Heart left ventricle (tissue), 16 donors: ENCODE results near the gene TAS2R46. TPM values are rescaled to one million over a fixed set of nuclear protein-coding genes. Genes with fewer than 3 reads are reported as not detected.

Source experiments
- ATAC-seq, 4 donors: fragments of 200-7000 bp; cut with Tn5 transposase; one replicate each; pipeline ENCODE4 v1.9.1; 2020 to 2022; ENCODE audit warnings: moderate library complexity in 4 of 4, mild to moderate bottlenecking in 3 of 4, moderate number of reproducible peaks in 1 of 4
- DNase-seq, 5 donors: peaks; one replicate each; pipeline ENCODE4 v3.0.0-alpha.2; 2020
- H3K27ac ChIP-seq, 12 donors: fragments of 200-600 bp; sonication (generic) in 4 of 12; one replicate each; pipeline versions ENCODE4 v1.5.0 to v1.8.0; 2016 to 2022; ENCODE audit warnings: mild to moderate bottlenecking in 2 of 12
- H3K27me3 ChIP-seq, 9 donors: fragments of 200-600 bp; sonication (generic) in 2 of 9; one replicate each; pipeline versions ENCODE4 v1.5.1 to v1.8.0; 2016 to 2022; ENCODE audit warnings: mild to moderate bottlenecking in 3 of 9
- H3K36me3 ChIP-seq, 9 donors: fragments of 200-600 bp; sonication (generic) in 2 of 9; one replicate each; pipeline versions ENCODE4 v1.5.0 to v1.8.0; 2018 to 2022; ENCODE audit warnings: mild to moderate bottlenecking in 2 of 9
- H3K4me1 ChIP-seq, 12 donors: fragments of 200-600 bp; sonication (generic) in 4 of 12; one replicate each; pipeline versions ENCODE4 v1.5.0 to v1.8.0; 2016 to 2022; ENCODE audit warnings: mild to moderate bottlenecking in 3 of 12
- H3K4me3 ChIP-seq, 12 donors: fragments of 200-600 bp; sonication (generic) in 4 of 12; one replicate each; pipeline versions ENCODE4 v1.5.0 to v1.8.0; 2017 to 2022; ENCODE audit warnings: mild to moderate bottlenecking in 9 of 12, moderate library complexity in 4 of 12
- H3K9me3 ChIP-seq, 12 donors: fragments of 200-600 bp; sonication (generic) in 4 of 12; one replicate each; pipeline versions ENCODE4 v1.5.0 to v1.8.0; 2016 to 2022; ENCODE audit warnings: mild to moderate bottlenecking in 1 of 12
- CTCF ChIP-seq, 12 donors: fragments of 200-600 bp; sonication (generic) in 4 of 12; IDR thresholded peaks; one replicate each; pipeline versions ENCODE4 v1.5.0 to v1.8.0; 2018 to 2022; ENCODE audit warnings: antibody characterized with exemption in 12 of 12, mild to moderate bottlenecking in 5 of 12
- POLR2A ChIP-seq, 2 donors: fragments of 450-650 bp; IDR thresholded peaks; one replicate each; pipeline ENCODE4 v1.6.1; 2017; ENCODE audit warnings: antibody characterized with exemption in 2 of 2, mild to moderate bottlenecking in 2 of 2, moderate library complexity in 2 of 2
- whole genome bisulfite sequencing, 4 donors: extraction: QIAGEN DNeasy Blood & Tissue Kit in 2 of 4; methylation state at CpG; one replicate each; pipeline versions ENCODE4 v1.1.5 to v1.1.7; 2013 to 2018; 5-methylcytosine and 5-hydroxymethylcytosine counted together
- intact Hi-C, 10 donors: fragments of 100-400 bp; cut with DNase I; formaldehyde crosslinking; loops; one replicate each; pipeline versions ENCODE4 v1.11.1 to v1.14.2; 2022
- polyA plus RNA-seq, 2 donors: library from polyadenylated mRNA; stranded (reverse); fragments of 200-250 nt; gene quantifications; one replicate each; pipeline ENCODE4 v1.2.3, GENCODE V29; 2013
- total RNA-seq, 9 donors: library from RNA; depleted of rRNA in 2 of 9; stranded (reverse); fragments of >200 nt in 2 of 9; fragmentation: NEBNext Ultra II Directional in 3 of 9; extraction: Animal tissue kit (Norgen Biotek cat#: 25700) in 3 of 9; gene quantifications; one replicate each; pipeline versions ENCODE4 v1.1.0 to v1.2.4, GENCODE V29; 2016 to 2023
- donor health status: ischemic (EF 13 %, LVEDD 7.1; RV severe dilation, severe dysfunction).
- donor health status: healthy with polysubstance abuse.
- donor health status: DM: no; HTN: yes; CAD: no.
- donor health status: DM: no; HTN: no; CAD: no.
- donor health status: ischemic (EF 25% LVEDD 6.9; RV normal size, moderate dysfunction).
- donor health status: ischemic (EF 25% LVEDD 5.7; RV mildly dilated, moderate dysfunction).
- donor health status: healthy.
- donor health status: DM: yes; HTN: yes; CAD: no.
- donor health status: ischemic (EF 35%, LVEDD 5.7; RV mildly dilated, moderate dysfunction).
- donor health status: nonischemic (EF 11% LVEDD 7.7; RV severe dilation, severe dysfunction).
- donor health status: DM: yes; HTN: yes; CAD: no.
- donor health status: PGD.
- donor health status: ischemic (EF 29% LVEDD 5.4; RV normal size, mild dysfunction).
- donor health status: nonischemic (EF 23%, LVEDD 6.1; RV moderate dilation, normal function).

Gene TAS2R46
- total and polyA plus RNA-seq, 11 donors, result 0.37 to 1.6 (median 0.79) TPM; not detected in 6

- 96 to 99% (median 98%) methylated on average over 2 of the region's 2 CpGs; no CpG with 5 or more reads in 1 of the 4 donors for WGBS, 4 donors
- no peaks in the 10 kb centered on the region for H3K36me3 ChIP-seq
- H3K9me3 ChIP-seq, result peaks cover 0 to 24% (median 0%) of the 10 kb centered on the region in 12 donors
- H3K27ac ChIP-seq, result no peak overlapping the region
- ATAC-seq (no peak), DNase-seq (no peak)
- H3K27me3 ChIP-seq, result no peaks in the 10 kb centered on the region
- H3K4me1 ChIP-seq, result peaks cover 0 to 3% (median 0%) of the 10 kb centered on the region in 12 donors
- H3K4me3 ChIP-seq, result no peak overlapping the region
- TF ChIP-seq POLR2A (IDR thresholded peaks at IDR 0.05), result no peak
- no peak for TF ChIP-seq CTCF (IDR thresholded peaks at IDR 0.05)
- intact Hi-C loops, result no loop called here
Observed at GRCh38 chr12:11081987-11082386, 19.9 kb upstream of the TAS2R46 start.

GRCh38 chr12:11078246-11078645 is 16.2 kb upstream of the TAS2R46 start:
- 96 to 98% (median 97%) methylated on average over 1 of the region's 1 CpG for WGBS, 4 donors

GRCh38 chr12:11075642-11076041 is 13.5 kb upstream of the TAS2R46 start:
- TF ChIP-seq CTCF (IDR thresholded peaks at IDR 0.05) (no peak), POLR2A (IDR thresholded peaks at IDR 0.05) (no peak)
- no peak overlapping the region for H3K4me3 ChIP-seq
- 0 to 89% (median 82%) methylated on average over 3 of the region's 3 CpGs for WGBS, 4 donors
- ATAC-seq (no peak), DNase-seq (no peak)
- no peaks in the 10 kb centered on the region for H3K36me3 ChIP-seq
- H3K9me3 ChIP-seq, result peaks cover 0 to 6% (median 0%) of the 10 kb centered on the region in 12 donors
- peaks cover 0 to 10% (median 0%) of the 10 kb centered on the region in 12 donors for H3K4me1 ChIP-seq
- intact Hi-C loops, result no loop called here
- H3K27me3 ChIP-seq, result no peaks in the 10 kb centered on the region
- H3K27ac ChIP-seq, result no peak overlapping the region

More at GRCh38 chr12:11078246-11078645, 16.2 kb upstream of the TAS2R46 start:
- H3K27ac ChIP-seq, result no peak overlapping the region
- H3K36me3 ChIP-seq, result no peaks in the 10 kb centered on the region
- DNase-seq (no peak), ATAC-seq (no peak)
- H3K9me3 ChIP-seq, result peaks cover 0 to 16% (median 0%) of the 10 kb centered on the region in 12 donors
- H3K4me3 ChIP-seq, result no peak overlapping the region
- H3K27me3 ChIP-seq, result no peaks in the 10 kb centered on the region
- TF ChIP-seq CTCF (IDR thresholded peaks at IDR 0.05) (no peak), POLR2A (IDR thresholded peaks at IDR 0.05) (no peak)
- H3K4me1 ChIP-seq, result peaks cover 0 to 3% (median 0%) of the 10 kb centered on the region in 12 donors
- intact Hi-C loops, result no loop called here

DNA sequence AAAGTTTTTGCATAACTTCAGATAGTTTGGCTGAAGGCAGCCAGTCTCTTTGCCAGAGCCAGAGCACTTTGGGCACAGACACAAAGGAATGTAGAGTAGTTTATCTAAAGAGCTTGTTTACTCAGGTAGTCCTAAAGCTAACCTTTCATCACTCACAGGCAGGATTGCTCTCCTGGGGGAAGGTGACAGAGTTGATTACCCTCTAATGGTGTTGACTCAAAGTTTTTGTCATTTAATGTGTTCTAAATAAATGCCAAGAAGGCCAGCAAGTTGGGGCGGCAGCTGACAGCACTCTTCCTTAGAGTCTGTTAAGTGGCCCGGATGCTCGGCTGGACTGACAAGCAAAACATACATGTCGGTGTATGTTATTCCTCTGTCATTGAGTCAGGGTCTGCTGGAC is 9.3 kb upstream of the TAS2R46 start:
- no peak for TF ChIP-seq CTCF (IDR thresholded peaks at IDR 0.05)
- TF ChIP-seq POLR2A (IDR thresholded peaks at IDR 0.05), result no peak
- intact Hi-C loops, result loop anchor here in 6 of 10 donors (2.0 to 5.0 kb wide), 2 partner anchors 53 to 54 kb away; no protein-coding TSS in a partner anchor

More for the DNA sequence above, 9.3 kb upstream of the TAS2R46 start:
- 44 to 55% (median 49%) methylated on average over 4 of the region's 4 CpGs for WGBS, 4 donors
- H3K27me3 ChIP-seq, result no peaks in the 10 kb centered on the region
- no peaks in the 10 kb centered on the region for H3K36me3 ChIP-seq
- no peaks in the 10 kb centered on the region for H3K9me3 ChIP-seq
- DNase-seq (no peak), ATAC-seq (no peak)
- H3K4me1 ChIP-seq, result peaks cover 0 to 18% (median 0%) of the 10 kb centered on the region in 12 donors
- no peak overlapping the region for H3K27ac ChIP-seq
- no peak overlapping the region for H3K4me3 ChIP-seq
